ENCODE results near the gene PCDHA1.

GRCh38 chr5:140934964-140935606 is 149.1 kb downstream of the PCDHA1 start:
- no peak for TF ChIP-seq REST (IDR thresholded peaks at IDR 0.05; ENCODE audit: unreplicated experiment)
- no peak for TF ChIP-seq CTCF (conservative IDR thresholded peaks at IDR 0.05; ENCODE audit: low read depth in 2 of 2)
- no peak for TF ChIP-seq ZNF114 (CRISPR knock-in tag; IDR thresholded peaks at IDR 0.05)
- TF ChIP-seq EZH2phosphoT487 (IDR thresholded peaks at IDR 0.05; ENCODE audit: unreplicated experiment) = no peak
